Activated naive CD4-positive, alpha-beta T cell treated with Interleukin-2 at 50 U/mL for 16 hours (primary cell): ENCODE measurements around the gene CCDC92B.

ENCODE experiments used
- DNase-seq: peaks from one replicate; pipeline ENCODE4 v3.0.0-alpha.2; 2020

CCDC92B gene

GRCh38 chr17:2718150-2718938 is 31.1 kb downstream of the CCDC92B start:
- DNase-seq: no peak

- DNase-seq: no peak
These were observed 32.8 kb downstream of the CCDC92B start for GRCh38 chr17:2716649-2717048.

- no peak for DNase-seq
These were observed 35.6 kb downstream of the CCDC92B start for GRCh38 chr17:2713881-2714280.

- no peak for DNase-seq
These were observed 37.0 kb downstream of the CCDC92B start for GRCh38 chr17:2712300-2713043.

- DNase-seq: peak; percentile 98
These were observed 37.7 kb downstream of the CCDC92B start, which contains the start of gene CLUH for GRCh38 chr17:2711608-2712299. Gene CLUH (minus strand): TSS chr17:2711764. CDS start chr17:2711661, 103 bp downstream.

GRCh38 chr17:2710803-2711607 is 38.4 kb downstream of the CCDC92B start:
- DNase-seq: peak; percentile 41

GRCh38 chr17:2710071-2710802 is 39.2 kb downstream of the CCDC92B start:
- no peak for DNase-seq

- no peak for DNase-seq
These were observed 40.2 kb downstream of the CCDC92B start for GRCh38 chr17:2709183-2709661.

- DNase-seq: no peak
These were observed 40.8 kb downstream of the CCDC92B start for GRCh38 chr17:2708585-2709182.

GRCh38 chr17:2707721-2708584 is 41.5 kb downstream of the CCDC92B start:
- DNase-seq: no peak

- no peak for DNase-seq
These were observed 42.4 kb downstream of the CCDC92B start for GRCh38 chr17:2706911-2707510.

GRCh38 chr17:2705888-2706795 is 43.3 kb downstream of the CCDC92B start:
- no peak for DNase-seq

- DNase-seq: no peak
These were observed 44.2 kb downstream of the CCDC92B start for GRCh38 chr17:2705263-2705662.

- no peak for DNase-seq
These were observed 44.6 kb downstream of the CCDC92B start for GRCh38 chr17:2704890-2705248.

GRCh38 chr17:2704031-2704889 is 45.2 kb downstream of the CCDC92B start:
- no peak for DNase-seq

- DNase-seq: no peak
These were observed 45.8 kb downstream of the CCDC92B start for GRCh38 chr17:2703606-2704005.

GRCh38 chr17:2703181-2703580 is 46.3 kb downstream of the CCDC92B start:
- no peak for DNase-seq
